GM12865 (cell line): ENCODE measurements around the gene NID2.

Experiments
- DNase-seq: peaks from one replicate; pipeline ENCODE4 v3.0.0; 2010; ENCODE audit warnings: low read depth
- H3K4me3 ChIP-seq: 2 replicates; pipeline ENCODE4 v1.5.1; 2011; ENCODE audit warnings: mild to moderate bottlenecking, low read depth, low read length, control low read depth
- CTCF ChIP-seq: IDR thresholded peaks from 2 replicates; pipeline ENCODE4 v1.5.1; 2011; ENCODE audit warnings: low read length, control low read depth, low read depth, inconsistent platforms; ENCODE audit not compliant: insufficient read depth; ENCODE audit errors: missing control alignments

The NID2 gene

GRCh38 chr14:52013984-52014600, 54.8 kb downstream of the NID2 start:
- H3K4me3 ChIP-seq = no peak overlapping the region
- TF ChIP-seq CTCF = no peak
- DNase-seq = no peak

GRCh38 chr14:52012635-52013034, 56.2 kb downstream of the NID2 start:
- H3K4me3 ChIP-seq = no peak overlapping the region
- DNase-seq = no peak
- no peak for TF ChIP-seq CTCF

GRCh38 chr14:52011523-52011922, 57.3 kb downstream of the NID2 start:
- no peak for TF ChIP-seq CTCF
- no peak overlapping the region for H3K4me3 ChIP-seq
- no peak for DNase-seq

- DNase-seq = no peak
- TF ChIP-seq CTCF = no peak
- H3K4me3 ChIP-seq = no peak overlapping the region
These were observed 58.6 kb downstream of the NID2 start for GRCh38 chr14:52010173-52010693.

- TF ChIP-seq CTCF = no peak
- H3K4me3 ChIP-seq = no peak overlapping the region
- DNase-seq = no peak
These were observed 60.7 kb downstream of the NID2 start for GRCh38 chr14:52008136-52008535.

GRCh38 chr14:52007637-52008036, 61.2 kb downstream of the NID2 start:
- no peak for TF ChIP-seq CTCF
- no peak for DNase-seq
- no peak overlapping the region for H3K4me3 ChIP-seq

GRCh38 chr14:52007211-52007610, 61.6 kb downstream of the NID2 start:
- no peak for TF ChIP-seq CTCF
- DNase-seq = no peak
- no peak overlapping the region for H3K4me3 ChIP-seq
